OCI-M1 (cell line): ENCODE results near the gene ZNF737.
A peak's percentile ranks its signal among the peaks of the same experiment; 100 is the strongest.
"Not testable (repeated sequence)": the region's sequence is repeated elsewhere in the genome, so short reads cannot be mapped to it uniquely, and the experiment has no call there.

Experiments
- DNase-seq: peaks from one replicate; lab custom pipeline; 2025; lab: John Stamatoyannopoulos, UW

The ZNF737 gene

DNA sequence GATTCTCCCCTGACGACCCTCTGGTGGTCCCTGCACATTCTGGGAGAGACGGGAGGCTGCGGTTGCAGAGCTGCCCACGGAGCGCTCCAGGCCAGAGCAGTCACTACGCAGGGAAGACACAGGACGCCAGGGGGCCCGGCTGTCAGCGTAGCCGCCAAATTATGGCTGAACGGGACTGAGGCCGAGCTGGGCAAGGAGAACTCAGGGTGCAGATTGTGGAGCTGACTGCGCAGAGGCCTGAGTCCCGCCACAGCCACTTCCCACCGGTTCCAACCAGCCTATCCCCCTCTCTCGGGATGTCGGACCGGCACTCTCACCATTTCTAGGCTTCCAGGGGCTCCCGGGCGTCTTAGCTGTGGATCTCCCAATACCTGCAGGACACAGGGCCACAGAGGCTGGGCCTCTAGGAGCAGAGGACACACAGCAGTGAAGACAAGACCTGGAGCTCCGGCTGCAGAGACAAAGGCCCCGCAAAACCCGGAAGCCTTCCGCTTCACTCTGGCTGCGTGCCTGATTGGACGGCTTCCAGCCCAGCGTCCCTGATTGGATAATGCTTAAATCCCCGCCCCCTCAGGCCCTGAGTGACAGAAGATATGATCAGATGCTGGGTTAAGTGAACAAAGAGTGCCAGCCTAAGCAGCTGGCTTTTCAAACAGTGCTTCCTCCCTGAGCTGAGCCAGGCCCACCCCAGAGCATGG, at the start of gene ZNF737:
ZNF737 (minus strand) TSS at position 461 of the 698 bp plus-strand sequence; CDS start at position 320, 141 bp downstream.
- DNase-seq, result peak; percentile 99

DNA sequence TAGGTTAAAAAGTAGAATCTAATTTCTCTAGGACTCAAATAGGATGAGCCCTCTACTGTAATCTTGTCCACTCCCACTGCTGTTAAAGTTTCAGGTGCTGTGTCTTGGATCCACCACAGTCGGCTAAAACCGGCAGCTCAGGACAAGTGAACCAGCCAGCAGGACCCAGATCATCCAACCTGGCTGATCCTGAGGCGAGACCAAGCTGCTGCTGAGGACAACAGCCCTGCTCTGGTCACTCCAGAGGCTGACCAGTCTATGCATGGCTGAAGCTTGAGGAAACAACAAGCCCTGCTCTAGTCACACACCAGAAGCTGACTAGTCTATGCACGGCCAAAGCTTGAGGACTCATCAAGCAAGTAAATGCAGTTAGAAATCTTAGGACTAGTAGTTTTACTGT, 49.4 kb upstream of the ZNF737 start:
- not testable (repeated sequence) for DNase-seq

DNA sequence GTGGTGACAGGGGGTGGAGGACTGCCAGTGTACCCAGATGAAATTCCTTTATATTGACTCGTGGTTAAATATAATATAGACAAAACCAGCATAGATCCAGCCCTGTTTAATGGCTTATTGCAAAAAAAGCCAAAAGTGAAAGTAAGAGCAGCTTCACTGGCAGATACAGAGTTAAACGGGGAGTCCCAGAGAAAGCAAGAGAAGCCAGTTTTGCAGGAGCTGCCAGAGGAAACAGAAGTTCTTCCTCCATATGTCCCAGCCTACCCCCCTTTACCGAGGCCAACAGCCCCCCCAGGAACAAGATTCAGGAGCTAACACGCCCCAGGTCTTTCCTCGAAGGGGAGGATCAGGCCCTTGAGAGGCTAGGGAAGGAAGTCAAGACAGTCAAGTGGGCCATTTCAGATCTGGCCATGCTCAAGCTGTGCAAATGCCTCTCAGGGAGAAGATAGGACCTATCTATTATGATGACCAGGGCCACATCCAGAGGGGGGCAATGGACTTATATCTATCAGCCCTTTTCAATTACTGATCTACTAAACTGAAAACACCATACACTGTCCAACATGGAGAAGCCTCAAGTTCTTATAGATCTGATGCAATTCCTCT, 47.2 kb upstream of the ZNF737 start:
- DNase-seq, result peak; percentile 36

DNA sequence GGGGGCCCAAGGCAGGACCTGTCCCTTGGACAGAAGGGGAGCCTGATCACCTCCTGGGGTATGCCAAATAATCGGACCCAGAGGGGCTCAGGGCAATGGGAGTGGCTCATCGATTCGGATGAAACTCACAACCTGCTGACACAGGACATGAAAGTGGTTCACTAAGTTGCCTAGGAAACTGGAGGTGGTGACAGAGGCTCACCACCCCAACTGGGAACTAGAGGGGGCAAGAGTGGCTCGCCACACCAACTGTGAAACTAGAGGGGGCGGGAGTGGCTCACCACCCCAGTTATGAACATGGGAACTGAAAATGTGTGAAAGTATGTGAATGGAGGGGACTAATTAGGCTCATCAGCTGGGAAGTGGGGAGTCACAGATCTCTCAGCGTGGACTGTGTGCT, 46.3 kb upstream of the ZNF737 start:
- no peak for DNase-seq

DNA sequence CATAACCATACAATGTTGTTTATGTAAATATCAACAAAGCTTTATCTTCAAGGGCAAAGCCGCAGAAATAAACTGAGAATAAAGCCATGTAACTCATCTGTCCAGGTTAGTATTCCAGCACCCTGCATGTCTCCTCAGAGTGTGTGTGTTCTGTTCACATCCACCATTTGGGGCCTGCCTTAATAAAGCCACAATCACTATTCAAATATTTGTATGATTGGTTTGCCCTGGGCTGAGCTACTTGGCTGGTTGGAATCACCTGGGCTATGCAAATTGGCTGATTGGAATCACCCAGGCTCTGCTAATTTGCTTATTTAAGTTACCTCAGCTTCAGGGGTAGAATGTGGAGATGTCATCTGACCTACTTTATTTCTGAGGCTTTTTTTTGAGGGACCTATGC, 42.4 kb upstream of the ZNF737 start:
- no peak for DNase-seq

DNA sequence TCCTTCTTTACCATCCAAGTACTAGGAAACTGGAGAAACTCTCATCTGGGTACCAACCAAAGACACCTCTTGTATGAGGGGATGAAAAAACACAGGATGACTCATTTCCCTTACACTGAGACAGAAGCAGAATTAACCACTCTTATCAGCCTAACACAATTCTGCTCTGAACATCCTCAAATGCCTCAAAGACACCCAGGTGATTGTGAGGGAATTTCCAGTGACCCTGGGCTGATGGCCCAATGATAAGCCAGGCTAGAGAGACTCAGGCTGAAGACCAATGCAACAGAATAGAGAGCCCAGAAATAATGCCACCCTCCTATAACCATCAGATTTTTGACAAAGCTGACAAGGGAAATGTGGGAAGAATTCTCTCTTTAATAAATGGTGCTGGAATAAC, 7.0 kb downstream of the ZNF737 start:
- peak; percentile 7 for DNase-seq

DNA sequence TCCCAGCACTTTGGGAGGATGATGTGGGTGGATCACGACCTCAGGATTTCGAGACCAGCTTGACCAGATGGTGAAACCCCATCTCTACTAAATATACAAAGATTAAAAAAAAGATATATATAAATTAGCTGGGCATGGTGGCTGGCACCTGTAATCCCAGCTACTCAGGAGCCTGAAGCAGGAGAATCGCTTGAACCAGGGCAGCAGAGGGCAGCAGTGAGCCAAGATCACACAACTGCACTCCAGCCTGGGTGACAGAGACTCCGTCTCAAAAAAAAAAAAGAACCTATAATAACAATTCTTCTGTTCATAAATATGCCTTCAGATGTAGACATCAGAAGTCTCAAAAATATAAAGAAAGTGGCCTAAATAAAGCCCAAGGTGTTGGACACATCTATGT, 7.6 kb downstream of the ZNF737 start:
- peak; percentile 31 for DNase-seq

DNA sequence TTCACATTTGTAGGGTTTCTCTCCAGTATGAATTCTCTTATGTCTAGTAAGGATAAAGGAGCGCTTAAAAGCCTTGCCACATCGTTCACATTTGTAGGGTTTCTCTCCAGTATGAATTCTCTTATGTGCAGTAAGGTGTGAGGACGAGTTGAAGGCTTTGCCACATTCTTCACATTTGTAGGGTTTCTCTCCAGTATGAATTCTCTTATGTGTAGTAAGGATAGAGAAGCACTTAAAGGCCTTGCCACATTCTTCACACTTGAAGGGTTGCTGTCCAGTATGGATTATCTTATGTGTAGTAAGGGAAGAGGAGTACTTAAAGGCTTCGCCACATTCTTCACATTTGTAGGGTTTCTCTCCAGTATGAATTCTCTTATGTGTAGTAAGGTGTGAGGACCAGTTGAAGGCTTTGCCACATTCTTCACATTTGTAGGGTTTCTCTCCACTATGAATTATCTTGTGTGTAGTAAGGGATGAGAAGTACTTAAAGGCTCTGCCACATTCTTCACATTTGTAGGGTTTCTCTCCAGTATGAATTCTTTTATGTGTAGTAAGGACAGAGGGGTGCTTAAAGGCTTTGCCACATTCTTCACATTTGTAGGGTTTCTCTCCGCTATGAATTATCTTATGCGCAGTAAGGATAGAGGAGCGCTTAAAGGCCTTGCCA, 20.8 kb downstream of the ZNF737 start:
- peak; percentile 27 for DNase-seq

DNA sequence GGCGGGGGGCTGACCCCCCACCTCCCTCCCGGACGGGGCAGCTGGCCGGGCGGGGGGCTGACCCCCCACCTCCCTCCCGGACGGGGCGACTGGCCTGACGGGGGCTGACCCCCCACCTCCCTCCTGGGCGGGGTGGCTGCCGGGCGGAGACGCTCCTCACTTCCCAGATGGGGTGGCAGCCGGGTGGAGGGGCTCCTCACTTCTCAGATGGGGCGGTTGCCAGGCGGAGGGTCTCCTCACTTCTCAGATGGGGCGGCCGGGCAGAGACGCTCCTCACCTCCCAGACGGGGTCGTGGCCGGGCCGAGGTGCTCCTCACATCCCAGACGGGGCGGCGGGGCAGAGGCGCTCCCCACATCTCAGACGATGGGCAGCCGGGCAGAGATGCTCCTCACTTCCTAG, 35.3 kb downstream of the ZNF737 start:
- DNase-seq, result not testable (repeated sequence)

DNA sequence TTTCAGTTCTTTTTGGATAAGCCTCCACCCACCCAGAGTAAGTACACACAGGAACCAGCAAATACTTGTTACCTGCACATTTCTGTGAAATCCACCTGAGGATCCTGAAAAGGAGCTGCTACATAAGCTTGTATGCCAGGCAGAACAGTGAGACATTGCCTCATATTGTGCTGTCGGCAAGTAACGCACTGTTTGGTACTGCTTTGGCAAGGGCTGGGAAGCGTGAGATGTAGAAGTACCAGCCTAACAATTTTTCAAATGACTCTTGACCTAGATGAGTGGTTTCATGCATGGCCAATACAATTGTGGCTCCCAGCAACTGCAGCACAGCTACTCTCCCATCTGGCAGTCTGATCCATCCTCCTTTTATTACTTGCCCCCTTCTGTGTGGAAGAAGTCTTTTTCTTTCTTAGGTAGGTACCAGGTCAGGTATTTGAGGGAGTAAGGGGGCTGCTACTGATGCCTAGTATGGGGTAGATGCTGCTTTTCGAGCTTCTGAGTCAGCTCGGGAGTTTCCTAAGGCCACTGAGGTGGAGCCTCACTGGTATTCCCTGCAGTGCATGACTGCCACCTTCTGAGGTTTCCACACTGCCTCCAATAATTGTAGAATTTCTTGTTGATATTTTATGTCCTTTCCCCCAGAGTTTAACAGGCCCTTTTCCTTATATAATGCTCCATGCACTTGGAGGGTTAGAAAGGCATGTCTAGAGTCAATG, 52.2 kb downstream of the ZNF737 start:
- no peak for DNase-seq

DNA sequence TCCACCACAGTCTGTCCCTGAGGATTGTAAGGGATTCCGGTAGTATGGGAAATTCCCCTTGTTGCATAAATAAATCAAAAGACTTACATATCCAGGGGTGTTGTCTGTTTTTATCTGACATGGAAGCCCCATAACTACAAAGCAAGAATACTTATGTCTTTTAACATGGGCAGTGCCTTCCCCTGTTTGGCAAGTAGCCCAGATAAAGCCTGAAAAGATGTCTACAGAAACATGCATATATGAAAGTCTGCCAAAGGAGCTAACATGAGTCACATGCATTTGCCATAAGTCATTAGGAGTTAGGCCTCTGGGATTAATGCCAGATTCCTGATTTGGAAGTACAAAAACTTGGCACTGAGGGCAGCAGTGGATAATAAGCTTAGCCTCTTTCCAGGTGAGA, 62.1 kb downstream of the ZNF737 start:
- DNase-seq, result no peak
